ENCODE measurements around the gene SAMD8. TPM values are rescaled to one million over a fixed set of nuclear protein-coding genes. Genes with fewer than 3 reads are reported as not detected.

Gene SAMD8
- total and polyA plus RNA-seq, 2 of the 8 experiments (the other 6 are each of a cell fraction or from before 2014, with no cell fraction given): 11.7 to 20.9 TPM

GRCh38 chr10:75107756-75108683 lies 3.4 kb upstream of the SAMD8 start:
- H3K23ac ChIP-seq (ENCODE audit: insufficient read length): no peak overlapping the region
- WGBS, 2 experiments (ENCODE audit: extremely low coverage in 1 of 2, insufficient coverage in 1 of 2, insufficient read length in 1 of 2, insufficient replicate concordance in 2 of 2, low coverage in 1 of 2, low lambda C conversion rate in 2 of 2, missing lambda C conversion rate in 1 of 2): 95% methylated on average over 25 of the region's 25 CpGs; no CpG with 5 or more reads in 1 of the 2 experiments
- H3K79me1 ChIP-seq (ENCODE audit: low read depth, low read length): no peaks in the 10 kb centered on the region; the same call in 1 of the 2 replicates
- peak overlapping the region; percentile 84; the same call in 1 of the 2 replicates for H2BK12ac ChIP-seq (ENCODE audit: low read depth, low read length)
- no peak overlapping the region for H3K56ac ChIP-seq (replicated peaks; ENCODE audit: insufficient read length, low read depth, low read length)
- no peak for FAIRE-seq
- H4K91ac ChIP-seq (replicated peaks; ENCODE audit: insufficient read length, low read length): peak overlapping the region; percentile 63
- H3K27ac ChIP-seq (ENCODE audit: low read depth, low read length): no peak overlapping the region
- peak overlapping the region; percentile 93 for H2BK15ac ChIP-seq (ENCODE audit: low read length)
- H3K79me2 ChIP-seq (ENCODE audit: control insufficient read depth in 1 of 2, insufficient read depth in 2 of 2, low read length in 2 of 2): peaks cover 0 to 8% of the 10 kb centered on the region in 2 experiments; a peak in 3 of 4 replicates
- peaks cover 4% of the 10 kb centered on the region; the same call in 1 of the 2 replicates for H3K23me2 ChIP-seq (ENCODE audit: low read depth, low read length)
- peak overlapping the region; percentile 9 for H3K18ac ChIP-seq (ENCODE audit: extremely low read depth, low read length)
- peak overlapping the region in 1 of 4 experiments; percentile 4; a peak in 1 of 7 replicates for H3K9ac ChIP-seq (replicated peaks in 1 of 4; ENCODE audit: extremely low read depth in 1 of 4, low read depth in 3 of 4, low read length in 3 of 4)
- CTCF ChIA-PET (ENCODE audit: partially characterized antibody): interaction anchor here (0.6 to 3.3 kb wide), 27 partner anchors 9 to 533 kb away, joined by 3 to 28 read pairs (median 3); partner anchors contain the start of gene COMTD1
- no peaks in the 10 kb centered on the region for H3K9me3 ChIP-seq (ENCODE audit: insufficient read depth in 2 of 2, low read depth in 1 of 2, low read length in 1 of 2)
- H3K36me3 ChIP-seq (ENCODE audit: control insufficient read depth in 2 of 4, insufficient read depth in 4 of 4, low read length in 3 of 4): no peaks in the 10 kb centered on the region
- H2BK20ac ChIP-seq (ENCODE audit: low read length): no peak overlapping the region
- H2BK5ac ChIP-seq (ENCODE audit: low read depth, low read length): peak overlapping the region; percentile 45; the same call in 1 of the 2 replicates
- peak overlapping the region; percentile 74 for H4K8ac ChIP-seq (ENCODE audit: extremely low read depth, insufficient read depth, low read length)
- no peak overlapping the region for H3K14ac ChIP-seq (ENCODE audit: insufficient read length)
- H3K27me3 ChIP-seq (replicated peaks in 1 of 4; ENCODE audit: control insufficient read depth in 3 of 4, extremely low read depth in 1 of 4, insufficient read depth in 3 of 4, low read length in 3 of 4): no peaks in the 10 kb centered on the region
- H2AK5ac ChIP-seq (ENCODE audit: low read depth, low read length): 0 out of 2 replicates have a peak overlapping the region, but pooled peaks have one; percentile 55
- no peaks in the 10 kb centered on the region for H4K20me1 ChIP-seq (replicated peaks in 1 of 2; ENCODE audit: control insufficient read depth in 1 of 2, insufficient read depth in 2 of 2, low read length in 2 of 2)
- peaks cover 0 to 13% (median 8%) of the 10 kb centered on the region in 4 experiments; a peak in 6 of 7 replicates for H3K4me1 ChIP-seq (replicated peaks in 1 of 4; ENCODE audit: control insufficient read depth in 3 of 4, insufficient read depth in 4 of 4, low read length in 3 of 4)
- no peak overlapping the region; the same call in 1 of the 2 replicates for H2AFZ ChIP-seq (ENCODE audit: low read length)
- POLR2A ChIA-PET (ENCODE audit: partially characterized antibody): interaction anchor here (2.1 kb wide), 1 partner anchor 127 kb away, joined by 8 read pairs; no protein-coding TSS in a partner anchor
- no peak overlapping the region for H3K4me3 ChIP-seq (ENCODE audit: extremely low read depth in 1 of 4, insufficient read depth in 2 of 4, low read depth in 3 of 4, low read length in 4 of 4)
- peak overlapping the region; percentile 66 for H2BK120ac ChIP-seq (replicated peaks; ENCODE audit: low read depth, low read length)
- no peak overlapping the region for H4K5ac ChIP-seq (ENCODE audit: insufficient read length, low read depth, low read length)
- no peak overlapping the region for H3K4ac ChIP-seq (replicated peaks; ENCODE audit: insufficient read length, low read depth, low read length)
- peak in 1 of 2 experiments; percentile 7 for DNase-seq (ENCODE audit: low read depth in 1 of 2, low spot score in 2 of 2)
- no peak overlapping the region for H3K4me2 ChIP-seq (ENCODE audit: insufficient read depth in 1 of 2, low read depth in 2 of 2, low read length in 2 of 2)
- TF ChIP-seq USF2 (IDR thresholded peaks at IDR 0.05; ENCODE audit: low read length) (no peak), EP300 (IDR thresholded peaks at IDR 0.05; ENCODE audit: borderline replicate concordance in 1 of 2, low read depth in 2 of 2, low read length in 2 of 2) (no peak), PHF8 (conservative IDR thresholded peaks at IDR 0.05; ENCODE audit: low read depth, low read length) (no peak), NANOG (IDR thresholded peaks at IDR 0.05; ENCODE audit: insufficient read depth, low read depth, low read length, poor library complexity, severe bottlenecking) (no peak), SIN3A (conservative IDR thresholded peaks at IDR 0.05 in 1 of 2, IDR thresholded peaks at IDR 0.05 in 1 of 2; ENCODE audit: low read depth in 1 of 2, low read length in 2 of 2) (no peak), RAD21 (IDR thresholded peaks at IDR 0.05 in 1 of 2, conservative IDR thresholded peaks at IDR 0.05 in 1 of 2; ENCODE audit: low read depth in 2 of 2, low read length in 2 of 2) (no peak), EGR1 (IDR thresholded peaks at IDR 0.05; ENCODE audit: borderline replicate concordance, low read depth, low read length) (no peak), KDM5A (IDR thresholded peaks at IDR 0.05; ENCODE audit: low read length) (no peak)

Measured in H1 (cell line).